ENCODE measurements around the gene ENGASE.

Gene ENGASE

DNA sequence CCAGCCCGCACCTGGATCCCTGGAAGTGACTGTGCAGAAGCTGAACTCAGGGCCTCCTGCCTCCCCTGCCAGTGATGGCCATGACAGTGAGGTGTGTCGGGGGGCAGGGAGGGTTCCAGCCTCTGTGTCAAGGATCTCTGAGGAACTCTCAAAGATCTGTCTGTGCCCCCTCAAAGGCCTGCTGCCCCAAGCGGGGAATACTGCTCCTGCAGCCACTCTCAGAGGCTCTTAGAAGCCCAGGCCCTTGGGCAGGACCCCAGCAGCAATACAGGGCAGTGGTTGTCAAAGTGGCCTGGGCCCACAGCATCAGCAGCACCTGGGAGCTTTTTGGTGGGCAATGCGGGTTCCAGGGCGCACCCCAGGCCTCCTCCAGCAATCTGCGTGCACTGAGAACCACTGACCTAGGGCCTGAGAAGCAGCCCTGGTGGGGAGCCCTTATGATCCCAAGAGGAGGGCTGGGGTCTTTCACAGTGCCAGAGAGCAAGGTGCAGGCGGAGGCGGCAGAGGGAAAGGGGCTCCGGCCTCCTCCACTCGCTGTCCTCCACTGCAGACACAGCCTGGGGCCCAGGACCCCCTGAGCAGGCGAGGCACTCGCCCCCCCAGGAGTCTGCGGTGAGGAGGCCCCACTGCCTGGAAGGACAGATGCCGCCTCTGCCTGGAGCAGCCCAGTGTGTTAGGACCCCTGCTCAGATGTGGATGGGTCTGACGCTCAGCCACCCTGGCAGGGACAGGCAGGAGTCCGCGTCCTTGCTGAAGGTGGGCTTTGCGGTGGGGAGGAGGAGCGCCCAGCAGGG is 42.1 kb downstream of the ENGASE start:
- DNase-seq: no peak

- no peak for DNase-seq
Observed at GRCh38 chr17:79117905-79118487, 43.4 kb downstream of the ENGASE start.

DNA sequence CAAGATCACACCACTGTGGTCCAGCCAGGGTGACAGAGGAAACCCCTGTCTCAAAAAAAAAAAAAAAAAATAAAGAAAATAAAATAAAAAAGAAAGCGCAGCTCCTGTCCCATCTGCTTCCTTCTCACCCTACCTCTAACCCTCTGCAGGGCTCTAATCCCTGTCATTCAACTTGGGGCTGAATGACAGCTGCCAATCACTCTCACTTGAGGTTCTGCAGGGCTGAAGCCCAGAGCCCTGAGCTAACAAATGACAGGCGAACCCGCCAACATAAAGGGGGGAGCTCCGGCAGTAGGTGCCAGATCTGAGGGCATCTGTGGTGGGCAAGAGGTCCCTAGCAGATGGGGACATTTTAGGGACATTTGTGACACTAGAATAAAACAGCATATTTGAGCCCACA is 44.3 kb downstream of the ENGASE start:
- DNase-seq: no peak

GRCh38 chr17:79120259-79120658 is 45.6 kb downstream of the ENGASE start:
- DNase-seq: no peak

DNA sequence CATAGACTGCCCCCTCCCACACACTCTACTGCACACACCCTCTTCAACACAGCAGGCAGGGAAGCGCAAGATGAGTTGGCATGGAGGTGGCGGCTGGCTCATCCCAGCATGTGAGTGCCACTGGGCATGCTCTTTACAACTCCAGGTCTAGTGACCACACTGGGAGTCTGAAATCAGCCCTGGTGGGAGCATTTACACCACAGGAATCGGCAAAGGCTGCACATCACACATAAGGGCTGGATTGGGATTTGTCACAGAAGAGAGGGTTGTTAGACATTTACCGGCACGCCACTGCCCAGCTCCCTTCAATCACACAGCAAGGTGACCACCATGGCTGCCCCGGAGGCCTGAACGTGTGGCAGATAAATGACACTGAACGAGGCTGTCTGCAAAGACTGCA is 49.4 kb downstream of the ENGASE start:
- DNase-seq: no peak

DNA sequence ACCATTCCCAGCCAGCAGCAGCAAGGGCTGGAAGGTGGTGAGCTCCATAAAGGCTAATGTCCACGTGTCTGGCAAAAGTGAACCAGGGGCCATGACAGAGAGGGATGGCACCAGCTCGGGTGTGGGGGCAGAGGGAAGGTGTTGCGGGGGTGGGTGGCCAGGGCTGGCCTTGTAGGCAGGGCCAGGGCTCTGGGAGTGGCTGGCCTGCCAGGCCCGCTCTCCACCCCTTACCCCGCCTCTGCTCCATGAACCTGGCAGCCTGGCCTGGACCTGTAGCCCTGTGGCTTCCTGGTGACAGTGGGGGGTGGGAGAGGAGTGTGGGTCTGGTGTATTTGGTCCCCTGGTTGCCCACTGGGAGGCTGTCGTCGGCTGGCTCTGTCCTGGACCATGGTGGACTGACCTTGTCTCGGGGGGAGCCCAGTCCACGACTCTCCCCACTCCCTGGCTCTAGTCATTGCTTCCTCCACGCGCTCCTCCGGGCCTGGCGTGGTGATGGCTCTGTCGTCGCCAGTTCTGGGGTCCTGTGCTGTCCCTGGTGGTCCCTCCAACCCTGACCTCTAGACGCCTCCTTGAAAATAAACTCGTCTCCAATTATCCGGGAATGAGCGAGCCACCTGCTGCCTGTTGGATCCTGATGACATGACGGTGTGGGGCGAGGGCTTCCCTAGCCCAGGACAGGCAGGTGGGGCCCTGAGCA is 50.0 kb downstream of the ENGASE start:
- no peak for DNase-seq

- DNase-seq: no peak
Observed at GRCh38 chr17:79125503-79125902, 50.9 kb downstream of the ENGASE start.

GRCh38 chr17:79126139-79126538 is 51.5 kb downstream of the ENGASE start:
- peak; percentile 75 for DNase-seq

GRCh38 chr17:79127534-79128135 is 53.0 kb downstream of the ENGASE start:
- DNase-seq: no peak

DNA sequence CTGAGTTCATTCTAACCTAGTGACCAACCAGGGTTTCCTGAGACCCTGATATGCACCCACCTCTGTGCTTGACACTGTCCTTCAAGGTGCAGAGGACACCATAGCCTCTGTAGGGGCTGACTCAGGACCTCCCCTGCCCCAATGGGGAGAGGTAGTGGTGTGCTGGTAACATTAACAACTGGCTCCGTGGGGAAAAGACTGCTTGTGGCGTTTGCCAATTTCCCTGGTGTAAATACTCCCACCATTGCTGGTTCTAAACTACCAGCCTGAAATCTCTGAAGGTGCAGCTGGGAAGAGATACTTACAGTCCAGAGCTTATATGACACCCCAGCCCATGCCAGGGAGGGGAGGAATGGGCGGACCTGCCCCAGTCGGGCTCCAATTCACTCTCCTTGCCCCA is 54.9 kb downstream of the ENGASE start:
- no peak for DNase-seq

GRCh38 chr17:79130536-79131273 is 56.1 kb downstream of the ENGASE start:
- DNase-seq: no peak

- DNase-seq: no peak
Observed at GRCh38 chr17:79131274-79131635, 56.6 kb downstream of the ENGASE start.

GRCh38 chr17:79131701-79132100 is 57.1 kb downstream of the ENGASE start:
- DNase-seq: no peak

DNA sequence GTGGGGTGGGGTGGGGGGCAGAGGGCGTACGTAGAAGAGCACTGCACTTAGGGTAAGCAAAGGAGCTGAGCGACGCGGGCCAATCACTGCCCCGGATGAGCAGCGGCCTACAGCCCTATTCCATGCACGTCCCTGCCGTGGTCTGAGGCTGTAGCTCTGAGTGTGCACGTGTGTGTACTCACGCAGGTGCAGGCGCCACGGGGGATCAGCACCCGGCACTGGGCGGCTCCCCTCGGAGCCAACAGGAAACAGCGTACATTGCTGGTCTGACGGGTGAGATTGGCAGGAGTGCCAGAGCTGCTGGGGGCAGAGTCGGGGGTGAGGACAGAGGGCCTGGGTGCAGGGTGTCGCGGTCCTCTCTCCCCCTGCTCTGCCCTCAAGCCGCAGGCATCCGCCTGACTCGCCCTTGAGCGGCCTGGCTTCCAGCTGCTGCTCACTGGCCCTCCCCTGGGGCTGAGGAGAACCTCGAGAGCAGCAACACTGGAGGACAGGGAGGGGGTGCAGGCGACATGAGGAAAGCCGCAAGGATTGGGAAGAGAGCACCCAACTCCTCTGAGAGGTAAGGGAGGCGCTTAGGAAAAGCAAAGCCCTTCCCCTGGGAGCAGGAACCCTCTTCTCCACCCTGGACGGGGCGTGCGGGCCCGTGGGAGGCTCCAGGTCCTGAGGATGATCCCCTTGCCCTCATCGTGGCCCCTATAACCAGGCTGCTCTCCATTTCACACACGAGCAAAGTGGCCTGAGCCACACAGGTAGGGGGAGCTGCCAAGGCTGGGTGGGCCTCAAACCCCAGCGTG is 57.8 kb downstream of the ENGASE start:
- no peak for DNase-seq

DNA sequence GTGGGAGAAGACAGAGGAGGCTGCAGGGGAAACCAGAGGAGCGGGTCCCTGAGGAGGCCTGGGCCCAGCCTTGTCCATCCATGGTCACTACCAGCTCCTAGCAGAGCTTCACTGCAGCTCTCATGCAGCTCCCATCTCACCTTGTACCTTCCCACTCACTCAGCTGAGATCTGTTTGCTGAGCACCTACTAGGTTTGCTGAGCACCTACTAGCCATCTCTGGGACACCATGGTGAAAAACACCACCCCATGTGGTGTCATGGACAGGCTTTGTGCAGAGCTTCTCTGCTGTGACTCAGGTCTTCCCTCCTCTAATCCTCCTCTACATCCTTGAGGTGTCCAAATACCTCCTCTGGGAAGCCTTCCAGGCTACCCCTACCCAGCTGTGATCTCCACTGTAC is 58.6 kb downstream of the ENGASE start:
- DNase-seq: no peak

DNA sequence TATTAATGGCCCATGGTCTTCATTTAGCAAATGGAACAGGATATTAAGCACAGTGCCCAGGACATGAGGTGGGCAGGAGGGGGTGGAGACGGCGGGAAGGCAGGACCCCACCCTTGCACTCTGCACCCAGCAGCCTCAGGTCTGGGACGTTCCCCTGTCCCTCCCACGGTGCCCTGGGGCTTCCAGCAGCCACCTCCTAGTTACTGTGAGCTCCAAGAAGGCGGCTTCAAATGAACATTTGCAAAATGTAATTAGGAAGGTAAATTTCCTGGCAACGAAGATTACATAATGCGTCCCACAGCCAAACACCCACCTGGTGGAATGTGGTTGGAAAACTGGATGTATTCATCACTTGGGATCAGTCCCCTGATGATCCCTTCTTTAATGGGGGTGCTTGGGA is 59.4 kb downstream of the ENGASE start:
- DNase-seq: no peak

DNA sequence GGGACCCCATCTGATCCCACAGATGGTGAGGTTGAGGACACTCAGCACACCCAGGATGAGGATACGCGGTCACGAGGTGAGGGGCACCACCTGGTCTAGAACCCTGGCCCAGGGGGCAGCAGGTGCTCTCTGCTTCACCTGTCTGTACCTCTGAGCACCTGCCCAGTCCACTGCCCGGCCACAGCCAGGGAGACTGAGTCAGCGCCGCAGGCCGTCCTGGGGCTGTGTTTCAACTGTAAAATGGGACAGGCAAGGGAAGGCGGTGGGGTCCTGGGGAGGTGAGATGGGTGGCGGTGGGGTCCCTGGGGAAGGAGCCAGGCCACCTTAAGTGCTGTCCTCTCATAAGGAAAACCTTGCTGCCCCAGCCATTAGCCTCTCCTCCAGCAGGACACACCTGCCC is 60.4 kb downstream of the ENGASE start:
- no peak for DNase-seq

GRCh38 chr17:79135628-79136405 is 61.2 kb downstream of the ENGASE start:
- DNase-seq: no peak
